HFF-Myc (cell line): ENCODE results near the gene DYNLRB2.

Source experiments
- DNase-seq: peaks from one replicate; pipeline ENCODE4 v3.0.0-alpha.2; 2011; ENCODE audit warnings: low read depth; ENCODE audit errors: extremely low read depth
- H3K4me3 ChIP-seq: replicated peaks from 2 replicates; pipeline ENCODE4 v1.5.1; 2011; ENCODE audit warnings: low read depth, mild to moderate bottlenecking, control low read depth, low read length
- CTCF ChIP-seq: IDR thresholded peaks from 2 replicates; pipeline ENCODE4 v1.5.1; 2012; ENCODE audit warnings: mild to moderate bottlenecking, low read depth, low read length, control low read depth; ENCODE audit errors: missing control alignments

DYNLRB2 gene

GRCh38 chr16:80526418-80527061 is 14.3 kb upstream of the DYNLRB2 start:
- TF ChIP-seq CTCF, result peak; percentile 82
- DNase-seq, result peak; percentile 31
- no peak overlapping the region for H3K4me3 ChIP-seq

- TF ChIP-seq CTCF, result peak; percentile 50
- H3K4me3 ChIP-seq, result no peak overlapping the region
- DNase-seq, result no peak
These were observed 13.5 kb upstream of the DYNLRB2 start for GRCh38 chr16:80527297-80527696.

- no peak for DNase-seq
- TF ChIP-seq CTCF, result no peak
- no peak overlapping the region for H3K4me3 ChIP-seq
These were observed 10.3 kb upstream of the DYNLRB2 start for GRCh38 chr16:80530479-80530878.

- no peak for DNase-seq
- H3K4me3 ChIP-seq, result no peak overlapping the region
- no peak for TF ChIP-seq CTCF
These were observed 4.6 kb upstream of the DYNLRB2 start for GRCh38 chr16:80536238-80536637.

- DNase-seq, result no peak
- TF ChIP-seq CTCF, result no peak
- peak overlapping the region; percentile 53 for H3K4me3 ChIP-seq
These were observed 507 bp downstream of the DYNLRB2 start for GRCh38 chr16:80541306-80541694.

- TF ChIP-seq CTCF, result no peak
- no peak overlapping the region for H3K4me3 ChIP-seq
- DNase-seq, result no peak
These were observed 2.4 kb downstream of the DYNLRB2 start for GRCh38 chr16:80543162-80543561.

GRCh38 chr16:80544326-80544725 is 3.5 kb downstream of the DYNLRB2 start:
- no peak for TF ChIP-seq CTCF
- no peak for DNase-seq
- no peak overlapping the region for H3K4me3 ChIP-seq
